BJ (cell line): ENCODE data around the gene COL6A2. TPM values are rescaled to one million over a fixed set of nuclear protein-coding genes. Genes with fewer than 3 reads are reported as not detected.
A peak's percentile ranks its signal among the peaks of the same experiment; 100 is the strongest.

ENCODE experiments used
- CTCF ChIA-PET: fragments of 350-600 bp; formaldehyde crosslinking; extraction: SDS; loops from one replicate; lab custom pipeline; 2021; ENCODE audit warnings: antibody characterized with exemption, inconsistent platforms; lab: Yijun Ruan, JAX
- POLR2A ChIA-PET: fragments of 300-600 bp; sonication (Branson Sonifier 250); formaldehyde crosslinking; extraction: SDS; loops from one replicate; lab custom pipeline; 2021; ENCODE audit warnings: antibody characterized with exemption; lab: Charles Lee
- DNase-seq: peaks from one replicate; pipeline ENCODE4 v3.0.0-alpha.2; 2011; ENCODE audit warnings: low read depth
- H3K27me3 ChIP-seq: 2 replicates; pipeline ENCODE4 v1.6.0; 2011; ENCODE audit warnings: low read length; ENCODE audit not compliant: control insufficient read depth, insufficient read depth
- H3K36me3 ChIP-seq: 2 replicates; pipeline ENCODE4 v1.5.1; 2011; ENCODE audit warnings: low read length; ENCODE audit not compliant: control insufficient read depth, insufficient read depth
- H3K4me3 ChIP-seq: 2 replicates; pipeline ENCODE4 v1.5.1; 2011; ENCODE audit warnings: low read depth, mild to moderate bottlenecking, control low read depth, low read length
- polyA plus RNA-seq: library from polyadenylated mRNA; depleted of rRNA; stranded (reverse); fragments of >200 nt; gene quantifications from 2 replicates; pipeline ENCODE4 v1.2.3, GENCODE V29; 2011
- TF ChIP-seq, protein P1 (sequence below): IDR thresholded peaks from 2 replicates; pipeline ENCODE4 v1.5.1; 2011; ENCODE audit warnings: low read depth, mild to moderate bottlenecking, control low read depth, inconsistent platforms, low read length, moderate library complexity; ENCODE audit not compliant: insufficient read depth

COL6A2 gene
- polyA plus RNA-seq, 1 experiment = 665 TPM

DNA sequence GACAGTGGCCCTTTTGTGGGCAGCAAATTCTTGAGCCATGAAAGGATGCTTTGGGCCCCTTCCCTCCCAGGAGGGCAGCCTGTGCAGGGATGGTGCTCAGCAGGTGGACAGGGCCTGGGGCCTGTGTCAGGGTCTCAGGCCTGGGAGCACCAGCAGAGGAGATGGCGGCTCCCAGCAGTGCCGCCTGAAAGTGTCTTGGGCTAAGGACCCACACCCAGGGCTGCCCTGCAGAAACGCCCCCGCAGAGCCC, 33.6 kb downstream of the COL6A2 start:
- Histone ChIP-seq H3K36me3 (peaks cover 40% of the 10 kb centered on the region), H3K27me3 (no peaks in the 10 kb centered on the region), H3K4me3 (no peak overlapping the region)
- POLR2A ChIA-PET = no interaction called here
- TF ChIP-seq, protein P1, sequence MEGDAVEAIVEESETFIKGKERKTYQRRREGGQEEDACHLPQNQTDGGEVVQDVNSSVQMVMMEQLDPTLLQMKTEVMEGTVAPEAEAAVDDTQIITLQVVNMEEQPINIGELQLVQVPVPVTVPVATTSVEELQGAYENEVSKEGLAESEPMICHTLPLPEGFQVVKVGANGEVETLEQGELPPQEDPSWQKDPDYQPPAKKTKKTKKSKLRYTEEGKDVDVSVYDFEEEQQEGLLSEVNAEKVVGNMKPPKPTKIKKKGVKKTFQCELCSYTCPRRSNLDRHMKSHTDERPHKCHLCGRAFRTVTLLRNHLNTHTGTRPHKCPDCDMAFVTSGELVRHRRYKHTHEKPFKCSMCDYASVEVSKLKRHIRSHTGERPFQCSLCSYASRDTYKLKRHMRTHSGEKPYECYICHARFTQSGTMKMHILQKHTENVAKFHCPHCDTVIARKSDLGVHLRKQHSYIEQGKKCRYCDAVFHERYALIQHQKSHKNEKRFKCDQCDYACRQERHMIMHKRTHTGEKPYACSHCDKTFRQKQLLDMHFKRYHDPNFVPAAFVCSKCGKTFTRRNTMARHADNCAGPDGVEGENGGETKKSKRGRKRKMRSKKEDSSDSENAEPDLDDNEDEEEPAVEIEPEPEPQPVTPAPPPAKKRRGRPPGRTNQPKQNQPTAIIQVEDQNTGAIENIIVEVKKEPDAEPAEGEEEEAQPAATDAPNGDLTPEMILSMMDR = no peak
- no peak for DNase-seq
- CTCF ChIA-PET = interaction anchor here (1.0 kb wide), 1 partner anchor 158 kb away, joined by 4 read pairs; no protein-coding TSS in a partner anchor

DNA sequence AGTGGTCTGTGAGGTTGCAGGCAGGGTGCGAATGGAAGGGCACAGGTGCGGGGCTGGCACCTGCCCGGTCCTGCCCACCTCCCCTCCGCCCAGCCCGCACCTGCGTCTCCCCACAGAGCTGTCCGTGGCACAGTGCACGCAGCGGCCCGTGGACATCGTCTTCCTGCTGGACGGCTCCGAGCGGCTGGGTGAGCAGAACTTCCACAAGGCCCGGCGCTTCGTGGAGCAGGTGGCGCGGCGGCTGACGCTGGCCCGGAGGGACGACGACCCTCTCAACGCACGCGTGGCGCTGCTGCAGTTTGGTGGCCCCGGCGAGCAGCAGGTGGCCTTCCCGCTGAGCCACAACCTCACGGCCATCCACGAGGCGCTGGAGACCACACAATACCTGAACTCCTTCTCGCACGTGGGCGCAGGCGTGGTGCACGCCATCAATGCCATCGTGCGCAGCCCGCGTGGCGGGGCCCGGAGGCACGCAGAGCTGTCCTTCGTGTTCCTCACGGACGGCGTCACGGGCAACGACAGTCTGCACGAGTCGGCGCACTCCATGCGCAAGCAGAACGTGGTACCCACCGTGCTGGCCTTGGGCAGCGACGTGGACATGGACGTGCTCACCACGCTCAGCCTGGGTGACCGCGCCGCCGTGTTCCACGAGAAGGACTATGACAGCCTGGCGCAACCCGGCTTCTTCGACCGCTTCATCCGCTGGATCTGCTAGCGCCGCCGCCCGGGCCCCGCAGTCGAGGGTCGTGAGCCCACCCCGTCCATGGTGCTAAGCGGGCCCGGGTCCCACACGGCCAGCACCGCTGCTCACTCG, 34.1 kb downstream of the COL6A2 start:
- peaks cover 34% of the 10 kb centered on the region for H3K36me3 ChIP-seq
- ChIA-PET CTCF (no interaction called here), POLR2A (no interaction called here)
- TF ChIP-seq, protein P1 = no peak
- no peaks in the 10 kb centered on the region for H3K27me3 ChIP-seq
- H3K4me3 ChIP-seq = no peak overlapping the region
- no peak for DNase-seq

DNA sequence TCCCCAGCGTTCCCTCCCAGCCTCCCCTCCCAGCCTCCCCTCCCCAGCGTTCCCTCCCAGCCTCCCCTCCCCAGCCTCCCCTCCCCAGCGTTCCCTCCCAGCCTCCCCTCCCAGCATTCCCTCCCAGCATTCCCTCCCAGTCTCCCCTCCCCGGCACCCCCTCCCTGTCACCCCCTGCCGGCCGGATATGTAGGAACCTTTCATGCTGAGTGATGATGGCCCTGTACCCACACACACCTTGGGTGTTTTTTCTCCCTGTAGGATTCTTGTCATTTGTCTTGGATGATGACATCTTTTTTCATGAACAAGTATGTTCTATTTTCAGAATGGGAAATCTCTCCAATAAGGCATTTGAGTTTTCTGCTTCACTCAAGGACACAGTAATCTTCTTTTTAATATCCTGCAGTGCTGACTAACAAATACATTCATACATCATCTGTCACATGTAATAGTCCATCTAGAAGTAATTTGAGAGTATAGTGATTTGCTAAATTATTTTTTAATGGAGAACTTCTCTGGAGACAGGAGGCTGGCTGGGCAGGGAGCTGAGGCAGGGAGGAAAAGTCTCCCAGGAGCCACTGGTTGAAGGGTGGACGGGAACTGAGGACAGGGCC, 38.0 kb downstream of the COL6A2 start:
- ChIA-PET POLR2A (no interaction called here), CTCF (interaction anchor here (1.4 kb wide), 1 partner anchor 166 kb away, joined by 5 read pairs; no protein-coding TSS in a partner anchor)
- no peak for DNase-seq
- TF ChIP-seq, protein P1 = peak; percentile 32; the same call in 1 of the 2 replicates
- peaks cover 4% of the 10 kb centered on the region for H3K27me3 ChIP-seq
- peaks cover 8% of the 10 kb centered on the region for H3K36me3 ChIP-seq
- H3K4me3 ChIP-seq = no peak overlapping the region

DNA sequence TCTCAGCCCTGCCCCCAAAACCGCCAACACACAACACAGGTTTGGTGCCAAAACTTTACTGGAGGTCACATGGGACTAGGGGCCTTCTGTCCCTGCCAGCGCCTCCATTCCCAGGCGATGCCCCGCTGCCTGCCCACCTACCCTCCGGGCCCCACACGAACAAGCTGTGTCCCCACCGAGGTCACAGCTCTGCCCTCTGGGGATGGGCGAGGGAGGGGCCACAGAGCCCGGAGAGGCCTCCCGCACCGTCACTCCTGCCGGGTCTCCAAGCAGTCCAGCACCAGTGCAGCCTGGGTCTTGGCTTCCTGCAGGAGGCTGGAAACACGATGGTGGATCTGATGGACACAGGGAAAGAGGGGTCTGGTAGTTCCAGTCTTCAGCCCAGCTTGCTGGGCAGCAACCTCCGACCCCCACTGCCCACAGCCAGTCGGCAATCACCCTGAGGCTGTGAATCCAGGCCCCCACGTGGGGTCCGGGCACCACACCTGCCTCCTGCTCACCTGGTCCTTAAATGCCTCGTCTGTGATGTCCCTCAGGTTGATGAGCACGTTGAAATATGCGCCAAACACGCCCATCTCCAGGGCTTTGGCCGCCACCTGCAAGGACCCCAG, 38.9 kb downstream of the COL6A2 start:
- TF ChIP-seq, protein P1 = no peak
- POLR2A ChIA-PET = no interaction called here
- H3K27me3 ChIP-seq = peaks cover 4% of the 10 kb centered on the region
- CTCF ChIA-PET = interaction anchor here (1.4 kb wide), 1 partner anchor 167 kb away, joined by 5 read pairs; no protein-coding TSS in a partner anchor
- H3K4me3 ChIP-seq = no peak overlapping the region
- no peak for DNase-seq
- H3K36me3 ChIP-seq = peaks cover 5% of the 10 kb centered on the region

DNA sequence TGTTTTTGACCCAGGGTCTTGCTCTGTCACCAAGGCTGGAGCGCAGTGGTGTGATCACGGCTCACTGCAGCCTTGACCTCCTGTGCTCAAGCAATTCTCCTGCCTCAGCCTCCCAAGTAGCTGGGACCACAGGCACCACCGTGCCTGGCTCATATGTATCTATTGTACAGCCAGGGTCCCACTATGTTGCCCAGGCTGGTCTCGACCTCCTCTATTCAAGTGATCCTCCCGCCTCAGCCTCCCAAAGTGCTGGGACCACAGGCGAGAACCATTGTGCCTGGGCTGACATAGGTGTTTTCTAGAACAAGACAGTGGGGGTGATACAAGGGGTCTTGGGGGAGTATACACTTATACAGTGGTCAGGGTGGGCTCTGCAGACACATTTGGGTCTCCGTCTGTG, 40.0 kb downstream of the COL6A2 start:
- TF ChIP-seq, protein P1 = no peak
- H3K36me3 ChIP-seq = no peaks in the 10 kb centered on the region
- POLR2A ChIA-PET = no interaction called here

More for the DNA sequence above, 40.0 kb downstream of the COL6A2 start:
- CTCF ChIA-PET = no interaction called here
- Histone ChIP-seq H3K4me3 (no peak overlapping the region), H3K27me3 (peaks cover 4% of the 10 kb centered on the region)
- no peak for DNase-seq
